T-helper 2 cell (primary cell): ENCODE measurements around the gene TAF6.
A peak's percentile ranks its signal among the peaks of the same experiment; 100 is the strongest.

Source experiments
- DNase-seq, 5 experiments: peaks; one replicate each; pipeline versions ENCODE4 v3.0.0 to v3.0.0-alpha.2; 2012 to 2022

The TAF6 gene

DNA sequence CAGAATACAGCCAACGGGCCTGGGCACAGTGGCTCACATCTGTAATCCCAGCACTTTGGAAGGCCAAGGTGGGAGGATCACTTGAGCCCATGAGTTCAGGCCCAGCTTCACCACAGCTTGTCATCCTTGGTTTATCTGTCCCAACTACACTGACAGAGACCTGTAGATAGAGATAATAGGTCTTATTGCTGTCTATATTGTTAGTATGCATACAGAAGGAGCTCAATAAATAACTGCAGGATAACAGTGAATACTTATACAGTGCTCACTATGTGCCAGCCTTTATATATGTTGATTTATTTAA, 1.5 kb upstream of the TAF6 start:
- DNase-seq: no peak

DNA sequence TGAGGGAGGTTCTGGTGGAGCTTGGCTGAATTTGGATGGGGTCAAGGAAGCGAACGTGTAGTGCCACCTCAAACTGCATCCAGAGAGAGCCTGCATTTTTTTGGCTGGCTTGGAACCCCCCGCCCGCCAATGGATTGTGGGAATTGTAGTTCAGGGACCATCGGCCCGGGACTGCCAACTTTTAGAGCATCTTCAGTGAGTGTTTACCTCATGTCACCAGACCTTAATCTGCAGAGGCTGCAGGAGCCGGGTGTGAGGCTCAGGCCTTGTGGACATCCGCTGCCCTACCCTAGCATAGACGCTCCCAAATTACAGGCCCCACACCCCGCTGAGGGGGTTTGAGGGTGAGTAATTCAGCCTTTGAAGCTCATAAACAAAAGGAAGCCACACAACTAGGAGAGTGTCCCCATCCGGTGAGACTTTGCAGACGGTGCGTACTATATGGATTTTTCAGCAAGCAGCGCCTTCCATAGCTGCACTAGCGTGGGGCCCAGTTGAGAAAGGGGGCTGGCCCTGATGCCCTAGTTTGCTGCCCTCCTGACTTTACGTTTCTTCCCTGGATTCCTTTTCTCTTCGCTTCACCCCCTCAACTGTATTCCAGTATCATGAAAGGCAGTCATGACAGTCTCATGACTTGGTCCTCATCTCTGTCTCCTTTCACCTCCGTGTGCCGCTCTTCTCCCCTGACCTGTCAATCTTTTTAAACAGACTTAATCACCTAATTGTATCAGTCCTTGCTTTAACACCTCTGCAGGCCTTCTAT, 993 bp upstream of the TAF6 start:
- peak; percentile 33 to 84 (median 63) for DNase-seq

DNA sequence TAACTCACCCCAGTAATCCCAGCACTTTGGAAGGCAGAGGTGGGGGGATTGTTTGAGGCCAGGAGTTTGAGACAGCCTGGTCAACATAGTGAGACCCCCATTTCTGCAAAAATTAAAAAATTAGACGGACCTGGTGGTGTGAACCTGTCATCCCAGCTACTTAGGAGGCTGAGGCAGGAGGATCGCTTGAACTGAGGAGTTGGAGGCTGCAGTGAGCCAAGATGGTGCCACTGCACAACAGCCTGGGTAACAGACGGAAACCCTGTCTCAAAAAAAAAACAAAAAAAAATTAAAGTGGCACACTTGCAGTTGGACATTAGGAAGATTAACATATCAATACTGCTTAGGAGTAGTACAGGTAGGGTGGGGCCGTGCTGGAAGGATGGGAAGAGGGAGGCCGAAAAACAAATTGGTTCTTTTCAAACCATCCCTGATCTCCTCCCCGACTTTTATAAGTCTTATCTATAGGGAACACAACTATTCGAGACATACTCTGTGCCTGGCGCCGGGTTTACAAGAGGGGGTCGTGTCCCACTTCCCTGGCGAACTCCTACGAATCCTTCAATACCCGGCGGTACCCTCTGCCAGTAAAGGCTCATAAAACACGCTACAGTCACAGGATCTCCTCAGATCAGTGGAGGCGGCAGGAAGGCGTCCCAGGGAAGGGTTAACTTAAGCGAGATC, 628 bp downstream of the TAF6 start:
- no peak for DNase-seq

DNA sequence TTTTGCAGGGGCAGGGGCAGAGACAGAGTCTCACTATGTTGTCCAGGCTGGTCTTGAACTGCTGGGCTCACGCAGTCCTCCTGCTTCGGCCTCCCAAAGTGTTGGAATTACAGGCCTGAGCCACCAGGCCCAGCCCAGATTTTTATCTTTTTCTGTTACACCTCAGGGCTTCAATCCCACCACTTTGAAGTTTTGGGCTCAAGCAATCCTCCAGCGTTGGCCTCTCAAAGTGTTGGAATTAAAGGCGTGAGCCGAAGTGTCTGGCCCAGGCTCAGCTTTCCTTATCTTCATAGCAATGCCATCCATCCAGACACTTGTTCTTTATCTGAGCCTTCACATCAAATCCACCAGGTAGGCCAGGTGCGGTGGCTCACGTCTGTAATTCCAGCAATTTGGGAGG, 4.1 kb downstream of the TAF6 start:
- no peak for DNase-seq

DNA sequence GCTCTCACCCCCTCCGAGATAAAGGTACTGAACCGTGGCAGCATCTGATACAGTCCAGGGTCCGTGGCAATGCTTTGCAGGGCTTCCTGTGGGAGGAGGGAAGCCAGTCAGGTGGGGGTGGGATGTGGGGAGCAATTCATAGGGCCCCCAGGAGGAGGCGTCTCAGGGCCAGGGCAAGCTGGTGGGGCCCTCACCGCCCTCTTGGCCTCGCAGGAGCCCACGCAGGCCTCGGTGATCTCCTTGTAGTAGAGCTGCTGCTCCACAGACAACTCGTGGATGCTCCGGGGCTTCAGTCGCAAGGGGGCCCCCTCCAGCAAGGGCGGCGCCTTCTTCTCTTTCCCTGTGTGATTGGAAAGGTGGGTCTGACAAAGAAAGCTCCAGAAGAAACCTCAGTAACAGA, 7.2 kb downstream of the TAF6 start:
- DNase-seq: no peak

DNA sequence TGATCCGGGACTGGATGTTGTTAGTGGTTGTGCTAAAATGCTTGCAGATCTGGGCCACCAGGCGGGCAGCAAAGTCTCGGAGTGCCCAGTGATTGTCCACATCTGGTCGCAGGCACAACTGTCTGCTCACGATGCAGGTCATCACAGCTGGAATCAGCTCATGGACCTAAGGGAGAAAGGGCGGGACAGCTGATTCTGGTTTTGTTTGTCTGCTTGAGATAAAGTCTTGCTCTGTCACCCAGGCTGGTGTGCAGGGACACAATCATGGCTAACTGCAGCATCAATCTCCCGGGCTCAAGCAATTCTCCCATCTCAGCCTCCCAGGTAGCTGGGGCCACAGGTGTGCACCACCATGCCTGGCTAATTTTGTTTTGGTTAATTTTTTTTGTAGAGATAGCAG, 8.0 kb downstream of the TAF6 start:
- DNase-seq: no peak

DNA sequence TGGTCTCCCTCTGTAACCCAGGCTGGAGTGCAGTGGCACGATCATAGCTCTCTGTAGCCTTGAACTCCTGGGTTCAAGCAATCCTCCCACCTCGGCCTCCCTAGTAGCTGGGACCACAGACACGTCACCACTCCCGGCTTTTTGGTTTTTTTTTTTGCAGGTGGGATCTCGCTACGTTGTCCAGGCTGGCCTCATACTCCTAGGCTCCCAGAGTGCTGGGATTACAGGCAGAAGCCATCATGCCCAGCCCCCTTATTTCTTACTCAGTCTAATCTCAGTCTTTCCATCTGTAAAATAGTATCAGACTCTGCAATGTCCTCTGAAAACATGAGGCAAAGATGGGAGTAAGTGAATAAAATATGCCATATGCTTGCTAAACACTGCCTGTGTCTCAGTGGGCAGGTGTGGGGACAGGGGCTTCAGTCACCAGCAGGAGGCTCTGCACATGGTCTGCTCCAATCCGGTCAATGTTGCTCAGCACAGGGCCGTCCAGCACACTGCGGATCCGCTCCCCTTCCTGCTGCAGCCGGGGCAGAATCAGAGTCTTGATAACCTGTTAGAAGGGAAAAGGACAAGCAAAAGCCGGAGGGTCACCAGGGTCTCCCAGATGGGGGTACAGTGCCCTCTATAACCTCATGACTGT, 9.5 kb downstream of the TAF6 start:
- DNase-seq: no peak

DNA sequence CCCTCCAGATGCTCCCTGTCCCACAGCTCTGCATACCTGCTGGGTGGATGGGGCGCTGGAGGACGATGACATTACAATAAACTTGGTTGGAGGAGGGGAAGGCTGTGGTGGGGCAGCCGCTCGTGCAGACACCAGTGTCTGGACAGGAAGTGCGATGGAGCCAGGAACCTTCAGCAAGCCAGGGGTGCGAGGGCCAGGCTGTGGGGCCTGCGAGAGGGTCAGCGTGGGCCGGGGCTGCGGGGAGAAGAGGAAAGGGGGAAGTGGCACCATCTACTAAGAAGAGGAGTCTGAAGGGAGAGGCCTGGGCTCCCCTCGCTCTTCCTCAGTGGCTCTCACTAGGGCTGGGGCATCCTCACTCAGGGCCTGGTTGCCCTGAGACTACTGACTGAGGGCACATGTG, 11.3 kb downstream of the TAF6 start:
- DNase-seq: no peak

DNA sequence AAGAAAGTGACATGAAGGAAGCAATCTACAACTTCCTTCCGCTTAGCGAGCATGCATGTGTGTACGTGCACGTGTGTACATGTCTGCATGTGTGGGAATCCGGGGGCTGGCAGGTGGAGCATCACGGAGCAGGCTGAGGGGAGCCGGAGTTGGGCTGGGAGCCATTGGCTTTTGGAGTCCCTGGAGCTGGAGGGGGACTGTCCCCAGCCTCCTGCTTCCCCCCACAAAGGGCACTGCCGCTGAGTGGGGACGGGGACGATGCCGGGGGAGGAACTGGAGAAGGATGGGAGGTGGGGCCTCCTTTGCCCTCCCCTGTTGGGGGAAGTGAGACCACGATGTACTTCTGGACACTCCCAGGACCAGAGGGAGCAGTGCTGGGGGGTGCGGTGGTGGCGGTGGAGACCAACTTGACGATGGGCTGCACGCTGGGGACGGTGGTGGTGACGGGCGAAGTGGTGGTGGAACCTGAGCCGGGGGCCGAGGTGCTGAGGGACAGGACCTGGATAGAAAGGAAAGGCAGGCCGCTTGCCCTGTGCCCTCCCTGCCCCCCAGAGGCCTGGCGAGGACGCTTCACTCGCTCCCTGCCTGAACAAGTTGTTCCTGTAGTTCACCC, 11.9 kb downstream of the TAF6 start:
- no peak for DNase-seq

DNA sequence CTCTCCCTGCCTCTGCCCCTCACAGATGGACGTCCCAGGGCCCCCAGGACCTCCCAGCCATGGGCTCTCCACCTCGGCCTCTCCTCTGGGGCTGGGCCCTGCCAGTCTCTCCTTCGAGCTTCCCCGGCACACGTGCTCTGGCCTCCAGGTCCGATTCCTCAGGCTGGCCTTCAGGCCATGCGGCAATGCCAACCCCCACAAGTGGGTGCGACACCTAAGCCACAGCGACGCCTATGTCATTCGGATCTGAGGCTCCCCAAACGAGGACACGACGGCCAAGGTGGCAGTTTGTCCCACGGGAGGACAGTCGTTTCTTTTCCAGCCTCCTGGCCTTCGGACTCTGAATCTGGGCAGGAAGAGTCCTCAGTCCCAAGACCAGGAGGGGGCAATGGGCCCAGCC, 12.5 kb downstream of the TAF6 start:
- DNase-seq: no peak

DNA sequence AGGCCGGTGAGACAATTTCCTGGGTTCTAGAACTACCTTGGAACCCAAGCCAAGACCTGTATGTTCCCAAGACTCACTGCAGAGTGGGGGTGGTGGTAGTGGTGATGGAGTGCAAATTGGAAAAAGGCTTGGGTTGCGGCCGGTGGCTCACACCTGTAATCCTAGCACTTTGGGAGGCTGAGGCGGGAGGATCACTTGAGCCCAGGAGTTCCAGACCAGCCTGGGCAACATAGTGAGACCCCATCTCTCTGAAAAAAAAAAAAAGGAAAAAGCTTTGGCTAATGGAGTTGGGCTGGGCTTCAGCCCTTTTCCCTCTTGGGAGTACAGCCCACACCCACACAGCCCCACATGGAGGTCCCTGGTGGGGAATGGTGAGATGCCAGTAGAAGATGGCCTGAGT, 13.6 kb downstream of the TAF6 start:
- no peak for DNase-seq

DNA sequence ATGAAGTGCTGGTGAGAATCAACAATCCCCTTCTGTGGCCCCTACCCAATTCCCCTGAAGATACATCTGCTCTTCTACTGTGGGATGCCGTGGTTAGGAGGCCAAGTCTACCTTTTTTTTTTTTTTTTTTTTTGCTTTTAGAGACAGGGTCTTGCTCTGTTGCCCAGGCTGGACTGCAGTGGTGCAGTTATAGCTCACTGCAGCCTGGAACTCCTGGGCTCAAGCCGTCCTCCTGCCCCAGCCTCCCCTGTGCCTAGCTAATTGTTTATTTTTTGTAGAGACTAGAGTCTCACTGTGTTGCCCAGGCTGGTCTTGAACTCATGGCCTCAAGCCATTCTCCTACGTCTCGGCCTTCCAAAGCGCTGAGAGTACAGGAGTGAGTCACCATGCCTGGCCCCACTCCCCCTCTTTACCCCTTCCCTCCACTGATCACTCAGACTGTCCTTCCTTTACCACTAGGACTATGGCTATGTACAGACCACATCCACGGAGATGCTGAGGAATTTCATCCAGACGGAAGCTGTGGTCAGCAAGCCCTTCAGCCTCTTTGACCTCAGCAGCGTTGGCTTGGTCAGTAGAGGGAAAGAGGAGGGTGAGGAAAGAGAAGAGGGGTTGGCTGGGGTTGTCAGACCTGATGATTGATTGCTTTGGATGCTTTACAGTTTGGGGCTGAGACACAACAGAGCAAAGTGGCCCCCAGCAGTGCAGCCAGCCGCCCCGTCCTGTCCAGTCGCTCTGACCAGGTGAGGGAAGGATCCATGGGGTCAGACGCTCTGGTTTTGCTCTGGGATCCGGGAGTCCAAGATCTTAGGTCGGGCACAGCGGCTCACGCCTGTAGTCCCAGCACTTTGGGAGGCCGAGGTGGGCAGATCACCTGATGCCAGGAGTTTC, 16.0 kb downstream of the TAF6 start:
- no peak for DNase-seq

DNA sequence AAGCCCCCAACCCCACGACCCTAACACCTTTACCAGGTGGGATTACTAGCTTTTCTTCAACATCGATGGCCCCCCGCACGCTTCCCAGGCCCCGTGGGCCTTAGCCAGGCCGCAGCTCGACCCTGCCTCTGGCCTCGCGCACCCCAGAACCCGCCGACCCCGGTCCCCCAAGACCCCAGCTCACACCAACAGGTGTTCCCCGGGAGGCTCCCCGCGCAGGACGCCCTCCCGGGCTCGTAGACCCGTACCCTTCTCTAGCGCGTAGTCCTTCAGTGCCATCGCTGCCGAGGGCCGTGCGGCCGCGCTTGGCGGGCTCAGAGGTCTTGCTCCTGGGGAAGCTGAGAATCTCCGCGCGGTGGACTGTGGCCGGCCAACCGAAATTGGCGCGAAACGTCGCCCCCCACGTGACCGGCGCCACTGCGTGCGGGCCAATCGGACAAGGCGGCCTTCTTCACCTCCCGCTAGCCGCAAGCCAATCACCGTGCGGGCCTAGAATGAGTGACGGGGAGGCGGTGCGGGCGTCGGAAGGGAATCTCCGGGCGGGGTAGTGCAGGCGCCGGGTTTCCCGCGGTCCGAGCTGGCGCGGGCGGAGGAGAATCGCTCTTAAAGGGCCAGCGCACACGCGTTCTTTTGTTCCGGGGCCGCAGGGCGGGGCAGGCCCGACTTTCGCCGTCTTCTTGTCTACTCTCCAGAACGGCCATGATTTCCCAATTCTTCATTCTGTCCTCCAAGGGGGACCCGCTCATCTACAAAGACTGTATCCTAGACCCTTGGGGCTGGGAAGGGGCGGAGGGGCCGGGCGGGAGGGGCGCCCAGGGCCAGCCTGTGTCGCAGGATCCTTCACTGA, 17.9 kb downstream of the TAF6 start, which contains the start of the genes AP4M1 and MCM7:
Gene AP4M1 (plus strand): TSS at position 628 of the 847 bp plus-strand sequence. CDS start 72 bp downstream, at position 700.
Gene MCM7 (minus strand): TSS at position 382 of the 847 bp plus-strand sequence. CDS start 103 bp downstream, at position 279.
- DNase-seq: peak; percentile 90 to 99 (median 94)

DNA sequence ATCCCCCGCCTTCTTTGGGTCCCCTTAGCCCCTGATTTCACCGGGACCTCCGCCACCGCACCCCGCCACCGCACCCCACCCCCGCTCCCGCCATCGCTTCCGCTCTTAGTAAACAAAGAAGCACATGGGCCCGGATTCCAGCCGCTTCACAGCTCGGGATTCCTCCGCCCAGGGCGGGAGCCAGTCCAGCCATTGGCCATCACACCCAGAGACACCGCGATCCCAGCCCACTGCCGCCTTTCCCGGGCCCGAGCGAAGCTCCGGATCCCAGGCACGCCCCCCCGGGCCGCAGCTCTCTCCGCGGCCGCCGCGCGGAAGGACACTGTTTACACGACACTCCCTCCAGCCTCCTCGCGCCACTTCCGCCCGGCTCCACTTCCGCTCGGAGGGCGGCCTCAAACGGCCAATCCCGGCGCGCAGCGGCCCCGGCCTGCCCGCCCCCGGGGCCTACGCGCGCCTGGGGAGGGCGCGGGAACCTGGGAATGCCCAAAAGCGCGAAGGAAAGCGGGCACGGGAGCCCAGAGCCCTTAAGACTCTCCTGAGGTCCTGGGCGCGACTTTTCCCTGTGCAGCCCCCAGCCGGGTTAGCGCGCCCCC, 18.6 kb downstream of the TAF6 start:
- DNase-seq: peak; percentile 75 to 97 (median 79)

DNA sequence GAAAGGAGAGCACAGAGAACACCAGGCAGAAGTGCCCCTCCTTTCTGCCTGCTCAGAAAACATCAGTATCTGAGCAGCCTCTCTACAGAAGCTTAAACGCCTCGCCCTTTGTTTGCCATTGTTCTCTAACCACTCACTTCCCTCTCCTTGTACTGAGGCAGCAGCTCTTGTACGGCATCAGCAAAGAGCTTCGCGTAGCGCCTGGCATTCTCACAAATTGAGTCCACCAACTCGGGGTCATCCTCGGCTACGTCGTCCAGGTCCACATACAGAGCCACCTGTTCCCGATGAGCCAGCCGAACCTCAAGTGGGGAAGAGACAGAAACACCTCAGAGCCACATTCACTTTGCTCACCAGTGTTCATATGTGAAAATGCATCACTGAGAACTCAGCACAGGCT, 19.7 kb downstream of the TAF6 start:
- DNase-seq: no peak

DNA sequence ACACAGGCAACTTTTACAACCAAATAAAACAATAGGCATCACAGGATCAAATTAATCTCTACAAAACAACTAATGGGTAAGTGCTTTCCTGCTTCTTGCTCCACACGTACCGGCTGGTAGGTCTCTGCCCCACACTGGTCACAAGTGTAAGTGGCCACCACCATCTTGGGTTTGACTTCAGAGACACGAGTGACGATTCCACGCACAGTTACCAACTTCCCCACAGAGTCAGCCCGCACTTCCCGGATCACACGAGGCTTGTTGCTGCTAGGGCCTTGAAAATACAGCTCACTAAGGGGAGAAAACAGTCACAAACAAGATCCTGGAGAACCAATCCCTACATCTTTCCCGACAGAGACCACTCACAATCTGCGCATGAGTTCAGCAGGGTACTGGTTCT, 20.2 kb downstream of the TAF6 start:
- no peak for DNase-seq

DNA sequence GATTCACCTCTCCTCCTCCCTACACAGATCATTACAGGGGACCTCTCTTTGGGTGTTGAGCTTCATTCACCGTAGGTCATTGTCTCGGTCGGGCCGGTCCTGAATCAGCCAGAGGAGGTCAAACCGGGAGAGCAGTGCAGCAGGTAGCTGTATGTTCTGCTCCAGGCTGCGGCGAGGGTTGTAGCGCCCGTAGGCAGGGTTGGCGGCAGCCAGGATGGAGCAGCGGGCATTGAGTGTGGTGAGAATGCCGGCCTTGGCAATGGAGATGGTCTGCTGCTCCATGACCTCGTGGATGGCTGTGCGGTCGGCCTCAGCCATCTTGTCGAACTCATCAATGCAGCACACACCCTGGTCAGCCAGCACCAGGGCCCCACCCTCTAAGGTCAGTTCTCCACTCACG, 23.5 kb downstream of the TAF6 start:
- DNase-seq: no peak

DNA sequence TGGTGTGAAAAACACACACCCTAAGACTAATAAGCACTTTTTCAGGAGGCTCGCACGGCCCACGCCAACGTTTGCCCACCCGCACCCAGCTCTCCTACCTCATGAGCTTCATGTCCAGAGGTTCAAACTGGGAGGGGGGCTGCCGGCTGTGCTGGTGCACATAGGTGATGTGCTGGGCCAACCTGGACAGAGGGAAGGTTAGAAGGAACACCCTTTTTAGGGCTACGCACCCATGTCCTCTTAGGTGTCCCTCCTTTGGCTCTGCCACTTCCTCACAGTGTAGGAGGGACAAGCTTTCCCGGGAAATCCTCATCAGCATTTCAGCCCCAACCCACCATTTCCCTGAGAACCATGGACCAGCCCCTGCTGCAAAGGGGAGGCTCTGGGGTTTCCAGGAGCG, 23.9 kb downstream of the TAF6 start:
- DNase-seq: no peak

DNA sequence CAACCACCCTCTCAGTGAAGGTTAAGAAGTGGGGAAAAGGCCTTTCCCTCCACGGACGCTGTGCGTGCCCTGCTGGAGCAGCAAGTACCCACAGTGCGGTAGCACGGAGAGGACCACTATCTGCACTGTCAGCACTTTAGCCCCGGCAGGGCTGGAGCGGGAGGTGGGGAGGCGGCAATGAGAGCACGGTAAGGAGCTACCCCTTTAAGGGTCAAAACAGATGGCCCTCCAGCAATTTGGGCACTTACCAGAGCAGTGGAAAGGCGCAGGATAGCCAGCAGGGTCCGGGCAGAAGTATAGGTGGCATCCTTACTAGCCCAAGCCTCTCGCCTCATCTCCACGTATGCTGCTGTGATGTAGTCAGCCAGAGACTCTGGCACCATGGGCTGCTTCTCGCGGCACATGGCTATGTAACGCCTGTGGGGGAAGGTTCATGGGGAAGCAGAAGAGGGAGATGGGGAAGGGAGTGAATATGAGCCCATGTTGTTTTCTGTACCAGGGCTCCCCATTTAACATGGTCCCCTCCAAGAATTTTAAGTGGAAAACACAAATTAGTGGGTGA, 25.2 kb downstream of the TAF6 start:
- DNase-seq: no peak

DNA sequence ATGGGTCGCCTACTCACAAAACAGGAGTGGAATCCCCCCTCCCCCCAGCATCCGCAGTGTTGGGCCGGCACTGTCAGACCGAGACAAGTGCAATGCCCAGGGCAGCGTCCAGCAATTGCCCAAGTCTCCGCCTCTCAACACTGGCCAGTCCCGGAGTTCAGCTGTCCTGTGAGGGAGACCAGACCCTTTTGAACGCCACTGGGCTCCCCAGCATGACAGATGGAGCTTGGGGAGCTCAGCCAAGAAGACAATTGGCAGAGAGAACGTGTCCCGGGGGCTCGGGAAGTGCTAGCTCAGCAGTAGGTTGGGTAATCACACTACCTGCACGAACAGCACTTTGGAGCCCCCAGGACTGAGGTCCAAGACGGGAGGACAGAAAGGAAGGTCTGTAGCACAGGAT, 25.7 kb downstream of the TAF6 start:
- no peak for DNase-seq

DNA sequence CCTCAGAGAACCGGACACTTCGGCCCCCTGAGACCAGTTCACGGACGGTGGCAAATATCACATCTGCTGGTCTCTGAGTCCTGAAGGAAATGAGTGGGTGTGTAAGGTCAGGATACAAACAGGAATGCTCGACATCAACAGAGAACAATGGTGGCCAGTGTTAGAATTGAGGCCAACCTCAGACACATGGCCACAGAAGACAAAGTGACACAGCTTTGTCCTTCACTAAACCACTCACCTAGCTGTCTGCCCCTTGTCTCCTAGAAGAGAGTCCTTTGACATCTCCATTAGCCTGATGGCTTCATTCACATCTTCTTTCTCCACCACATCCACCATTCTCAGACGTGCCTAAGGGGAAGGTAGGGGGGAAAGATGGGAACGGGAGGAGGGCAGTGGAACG, 26.1 kb downstream of the TAF6 start:
- DNase-seq: no peak
